Inflammatory macrophage (primary cell): Measurements from ENCODE around the gene CEACAM16.

ENCODE experiments used
- DNase-seq, 2 donors: peaks; one replicate each; pipeline ENCODE4 v3.0.0-alpha.2; 2020 to 2022

The CEACAM16 gene

GRCh38 chr19:44746616-44746945 lies 47.6 kb downstream of the CEACAM16 start:
- DNase-seq = no peak

- DNase-seq = peak; percentile 89 to 90
Observed at GRCh38 chr19:44746946-44747738, 48.2 kb downstream of the CEACAM16 start.

- peak; percentile 80 to 83 for DNase-seq
Observed at GRCh38 chr19:44747739-44748425, 48.9 kb downstream of the CEACAM16 start.

GRCh38 chr19:44748426-44749254 lies 49.7 kb downstream of the CEACAM16 start, which contains the start of gene BCL3:
Gene BCL3, plus strand, starts transcription at chr19:44748708. Its CDS starts 83 bp downstream, at chr19:44748791.
- DNase-seq = peak; percentile 46 to 67

- no peak for DNase-seq
Observed at GRCh38 chr19:44749292-44749691, 50.3 kb downstream of the CEACAM16 start.

- no peak for DNase-seq
Observed at GRCh38 chr19:44749994-44750393, 51.0 kb downstream of the CEACAM16 start.

- DNase-seq = no peak
Observed at GRCh38 chr19:44752123-44752815, 53.3 kb downstream of the CEACAM16 start.

- peak; percentile 94 to 95 for DNase-seq
Observed at GRCh38 chr19:44752816-44753625, 54.1 kb downstream of the CEACAM16 start.

GRCh38 chr19:44753626-44753931 lies 54.6 kb downstream of the CEACAM16 start:
- DNase-seq = no peak

- DNase-seq = peak; percentile 86 to 87
Observed at GRCh38 chr19:44753932-44754749, 55.2 kb downstream of the CEACAM16 start.

- no peak for DNase-seq
Observed at GRCh38 chr19:44754750-44755080, 55.8 kb downstream of the CEACAM16 start.

GRCh38 chr19:44755219-44755618 lies 56.3 kb downstream of the CEACAM16 start:
- no peak for DNase-seq

GRCh38 chr19:44756089-44756562 lies 57.2 kb downstream of the CEACAM16 start:
- DNase-seq = no peak

GRCh38 chr19:44757057-44757734 lies 58.2 kb downstream of the CEACAM16 start:
- no peak for DNase-seq

- no peak for DNase-seq
Observed at GRCh38 chr19:44757735-44758505, 59.0 kb downstream of the CEACAM16 start.

GRCh38 chr19:44758596-44758995 lies 59.6 kb downstream of the CEACAM16 start:
- DNase-seq = no peak

GRCh38 chr19:44759083-44759804 lies 60.3 kb downstream of the CEACAM16 start:
- no peak for DNase-seq
